T-helper 1 cell (primary cell): ENCODE results near the gene CCDC60.

ENCODE experiments used
- DNase-seq, 5 donors: peaks; one replicate each; pipeline ENCODE4 v3.0.0-alpha.2; 2012 to 2020
- total RNA-seq, 4 donors: gene quantifications; one replicate each; lab custom pipeline; 2026; lab: John Stamatoyannopoulos, UW

Gene CCDC60, protein sequence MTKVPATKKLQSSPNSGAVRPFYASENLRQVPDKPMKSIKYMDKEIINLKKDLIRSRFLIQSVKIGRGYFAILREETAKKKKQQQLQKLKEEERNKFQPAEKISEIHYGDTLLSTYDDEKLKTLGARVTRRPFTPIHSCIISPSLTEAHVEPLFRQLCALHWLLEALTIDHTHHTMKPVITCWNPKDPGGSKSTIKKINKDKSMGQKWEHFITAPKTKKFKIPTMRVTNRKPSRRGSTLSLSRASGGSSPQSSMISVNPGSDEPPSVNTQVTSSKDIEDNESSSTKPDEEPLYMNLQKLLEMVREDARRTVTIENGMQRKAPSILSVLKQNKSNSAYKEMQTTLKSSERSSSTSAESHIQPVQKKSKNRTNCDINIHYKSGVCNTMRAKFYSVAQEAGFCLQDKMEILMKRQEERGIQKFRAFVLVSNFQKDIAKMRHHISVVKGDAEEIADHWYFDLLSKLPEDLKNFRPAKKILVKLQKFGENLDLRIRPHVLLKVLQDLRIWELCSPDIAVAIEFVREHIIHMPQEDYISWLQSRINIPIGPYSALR
- total RNA-seq, result 0 reads per million in 4 donors

- no peak for DNase-seq
Observed at GRCh38 chr12:119334430-119335170, at the start of gene CCDC60. Gene CCDC60 (plus strand): TSS chr12:119334729. CDS start chr12:119335177, 448 bp downstream.

DNA sequence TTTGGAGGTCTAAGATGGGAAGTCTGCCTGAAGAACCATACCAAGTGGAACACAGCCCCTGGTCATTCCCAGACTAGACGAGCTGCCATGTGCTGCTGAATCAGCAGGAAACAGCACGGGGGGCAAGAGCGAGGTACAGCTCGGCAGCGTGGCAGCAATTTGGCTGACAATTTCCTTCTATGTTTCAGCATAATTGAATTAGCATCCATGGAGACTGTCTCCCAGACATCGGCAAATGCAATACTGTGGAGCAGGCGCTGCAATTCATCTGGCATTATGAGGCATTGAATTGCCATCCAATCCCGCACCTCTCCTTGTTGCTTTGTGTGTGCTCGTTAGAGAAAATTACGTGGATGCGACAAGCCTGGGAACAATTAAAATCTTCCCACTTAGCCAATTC lies 46.0 kb upstream of the CCDC60 start:
- DNase-seq, result no peak

DNA sequence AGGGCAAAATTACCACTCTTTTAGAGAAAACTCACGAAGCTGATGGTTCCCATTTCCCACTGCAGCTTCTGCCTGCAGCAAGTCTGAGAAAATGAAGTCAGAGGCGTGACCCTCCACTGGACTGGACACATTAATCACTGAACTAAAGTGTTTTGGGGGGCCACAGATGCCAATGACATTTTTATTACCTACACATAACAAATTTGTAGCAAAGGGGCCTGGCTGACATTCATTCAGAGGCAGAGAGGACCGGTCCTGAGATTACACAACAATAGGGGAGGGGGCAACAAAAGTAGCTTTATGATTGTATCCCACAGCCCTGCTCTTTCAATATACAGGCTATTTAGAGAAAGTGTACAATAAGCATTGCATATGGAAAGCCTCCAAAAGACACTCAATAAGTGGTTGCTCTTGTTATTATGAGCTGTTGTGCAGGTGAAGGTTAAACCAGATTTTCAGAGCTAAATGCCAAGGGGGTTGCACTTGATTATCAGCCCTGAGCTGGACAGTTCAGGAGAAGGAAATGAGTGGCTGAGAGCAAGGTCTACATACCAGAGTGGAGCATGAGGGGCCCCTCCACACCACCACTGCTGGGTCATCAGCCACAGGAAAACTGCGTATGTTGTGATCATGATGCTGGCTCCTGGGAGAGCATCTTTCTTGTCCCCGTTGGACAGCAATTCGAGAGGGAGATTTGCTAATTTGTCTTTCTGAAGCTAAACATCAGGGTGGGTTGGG lies 41.5 kb upstream of the CCDC60 start:
- no peak for DNase-seq

DNA sequence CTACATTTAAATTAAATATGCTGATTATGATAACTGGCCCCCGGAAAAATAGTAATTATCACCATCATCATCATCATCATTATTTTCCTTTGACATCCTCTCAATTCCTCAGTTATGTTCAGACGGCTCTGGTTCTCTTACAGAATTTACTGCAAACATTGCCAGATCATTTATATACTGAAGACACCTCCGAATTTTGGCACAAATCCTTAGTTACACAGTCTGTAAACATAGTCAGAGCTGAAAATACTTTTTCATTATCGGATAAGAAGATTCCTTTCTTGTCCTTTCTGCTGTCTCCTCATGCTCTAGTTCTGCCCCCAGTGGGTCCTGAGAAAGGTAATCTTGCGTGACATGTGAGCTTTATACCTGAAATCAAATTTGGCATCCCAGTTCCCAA lies 40.3 kb upstream of the CCDC60 start:
- no peak for DNase-seq

DNA sequence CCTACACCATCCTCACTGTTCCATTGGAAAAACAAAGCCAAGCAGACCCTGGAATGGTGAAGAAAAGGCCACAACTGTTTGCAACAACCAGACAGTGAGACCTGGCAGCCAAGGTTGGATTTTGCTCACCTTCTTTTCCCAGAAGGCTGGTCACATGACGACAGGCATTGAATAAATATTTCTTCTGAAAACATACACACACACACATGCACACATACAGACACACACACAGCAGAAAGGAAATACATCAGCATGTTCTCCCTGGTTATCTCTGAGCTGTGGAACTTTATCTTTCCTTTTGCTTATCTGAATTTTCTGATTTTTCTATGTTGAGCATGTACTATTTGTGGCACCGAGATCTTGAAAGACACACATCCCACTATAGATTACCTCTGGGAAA lies 38.0 kb upstream of the CCDC60 start:
- DNase-seq, result no peak

GRCh38 chr12:119299130-119299529 lies 35.4 kb upstream of the CCDC60 start:
- no peak for DNase-seq

DNA sequence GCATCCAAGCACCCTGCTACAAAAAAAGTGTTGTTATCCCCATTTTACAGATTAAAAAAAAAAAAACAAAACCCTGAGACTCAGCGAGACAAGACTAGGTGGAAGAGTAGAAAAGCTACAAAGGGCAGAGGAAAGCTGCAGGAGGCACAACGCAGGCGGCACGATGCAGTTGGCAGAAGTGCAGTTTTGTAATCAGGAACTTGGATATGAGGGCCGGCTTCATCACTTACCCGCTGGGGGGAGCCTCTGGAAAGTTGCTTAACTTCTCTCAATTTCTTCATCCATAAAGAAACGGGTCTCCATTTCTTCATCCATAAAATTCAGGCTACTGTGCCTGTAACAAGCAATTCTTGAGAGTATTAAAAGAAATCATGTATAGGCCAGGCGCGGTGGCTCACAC lies 33.1 kb upstream of the CCDC60 start:
- no peak for DNase-seq

DNA sequence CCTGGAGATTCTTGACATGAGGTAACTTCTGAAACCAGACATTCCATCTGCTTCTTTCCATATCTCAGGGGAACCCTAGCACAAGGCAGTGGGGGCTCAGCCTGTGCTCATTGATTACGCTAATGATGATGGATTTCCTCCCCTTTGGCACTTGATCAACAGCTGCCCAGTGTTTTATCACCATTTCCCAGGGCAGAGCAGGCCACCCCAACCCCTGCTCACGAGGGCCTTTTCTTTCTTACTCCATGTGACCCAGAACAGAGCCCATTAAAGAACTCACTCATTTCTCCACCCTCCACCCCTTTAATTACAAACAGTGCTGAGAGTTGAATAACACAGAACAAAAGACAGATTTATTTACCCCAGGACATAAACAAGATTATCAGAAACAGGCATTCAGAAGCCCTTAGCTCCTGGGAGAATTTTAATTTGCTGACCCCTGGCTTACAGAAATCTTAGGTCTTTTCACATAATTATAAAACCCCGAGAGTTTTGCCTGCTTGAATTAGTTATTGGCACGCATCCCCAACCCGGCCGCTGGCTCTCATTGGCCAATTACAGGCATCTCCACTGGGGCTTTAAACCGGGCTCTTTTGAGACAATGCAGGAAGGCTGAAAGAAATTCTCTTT lies 32.0 kb upstream of the CCDC60 start:
- DNase-seq, result no peak

GRCh38 chr12:119306593-119306992 lies 27.9 kb upstream of the CCDC60 start:
- no peak for DNase-seq

DNA sequence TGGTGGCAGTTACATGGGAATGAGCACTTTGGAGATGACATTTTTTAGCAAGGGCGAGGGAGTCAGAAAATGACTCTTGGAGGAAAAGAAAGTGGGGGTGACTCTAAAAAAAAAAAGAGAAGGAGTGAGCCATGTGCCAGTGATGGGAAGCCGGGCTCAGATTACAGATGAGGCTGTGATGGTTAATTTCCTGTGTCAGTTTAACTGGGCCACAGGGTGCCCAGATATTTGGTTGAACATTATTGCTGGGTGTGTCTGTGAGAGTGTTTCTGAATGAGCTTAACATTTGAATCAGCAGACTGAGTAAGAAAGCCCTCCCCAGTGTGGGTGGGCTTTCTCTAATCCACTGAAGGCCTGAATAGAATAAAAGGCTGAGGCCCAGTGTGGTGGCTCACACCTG lies 26.8 kb upstream of the CCDC60 start:
- DNase-seq, result no peak

DNA sequence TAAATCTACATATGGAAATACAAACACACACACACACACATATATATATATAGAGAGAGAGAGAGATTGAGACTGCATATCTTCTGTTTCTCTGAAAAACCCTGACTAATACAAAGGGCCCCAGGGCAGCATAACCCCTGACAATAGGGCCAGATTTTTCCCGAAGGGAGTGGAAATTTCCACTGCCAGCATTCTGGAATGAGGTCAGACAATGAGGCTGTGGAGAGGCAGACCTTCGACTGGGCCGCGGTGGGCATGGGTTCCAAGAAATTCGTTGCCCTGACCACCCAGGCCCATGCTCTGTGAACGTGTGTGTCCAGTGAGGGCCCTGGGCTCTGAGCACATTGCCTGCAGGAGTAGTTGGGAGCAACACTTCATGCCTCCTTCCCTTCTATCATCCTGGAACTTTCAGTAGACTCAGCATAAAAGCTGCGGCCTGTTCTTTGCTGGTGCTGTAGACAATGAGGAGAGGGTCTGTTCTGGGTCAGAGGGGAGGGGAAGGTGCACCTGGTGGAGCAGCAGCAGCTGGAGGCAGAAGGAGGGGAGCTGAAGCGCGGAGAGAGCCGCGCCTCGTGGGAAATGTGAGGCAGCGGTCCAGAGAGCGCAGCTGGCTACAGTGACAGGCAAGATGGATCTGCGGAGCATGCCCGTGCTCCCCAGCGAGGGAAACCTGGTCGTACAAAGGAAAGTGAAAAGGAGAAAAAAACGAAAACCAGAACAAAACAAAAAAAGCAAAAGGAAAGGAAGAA lies 25.6 kb upstream of the CCDC60 start:
- no peak for DNase-seq

DNA sequence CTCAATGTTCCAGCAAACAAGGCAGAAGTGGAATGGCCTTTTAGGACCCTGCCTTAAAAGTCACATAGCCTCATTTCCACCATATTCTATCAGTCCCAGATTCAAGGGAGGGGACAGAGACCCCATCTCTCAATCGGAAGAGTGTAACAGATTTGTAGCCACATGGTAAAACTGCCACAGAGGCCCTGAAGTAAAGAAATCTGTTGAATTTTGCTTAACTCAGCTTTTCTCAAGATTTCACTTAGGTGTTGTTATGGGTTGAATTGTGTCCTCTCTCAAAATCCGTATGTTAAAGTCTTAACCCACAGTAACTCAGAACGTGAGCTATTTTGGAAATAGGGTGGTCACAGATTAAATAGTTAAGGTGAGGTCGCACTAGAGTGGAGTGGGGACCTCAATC lies 22.7 kb upstream of the CCDC60 start:
- no peak for DNase-seq

GRCh38 chr12:119312904-119313303 lies 21.6 kb upstream of the CCDC60 start:
- no peak for DNase-seq

DNA sequence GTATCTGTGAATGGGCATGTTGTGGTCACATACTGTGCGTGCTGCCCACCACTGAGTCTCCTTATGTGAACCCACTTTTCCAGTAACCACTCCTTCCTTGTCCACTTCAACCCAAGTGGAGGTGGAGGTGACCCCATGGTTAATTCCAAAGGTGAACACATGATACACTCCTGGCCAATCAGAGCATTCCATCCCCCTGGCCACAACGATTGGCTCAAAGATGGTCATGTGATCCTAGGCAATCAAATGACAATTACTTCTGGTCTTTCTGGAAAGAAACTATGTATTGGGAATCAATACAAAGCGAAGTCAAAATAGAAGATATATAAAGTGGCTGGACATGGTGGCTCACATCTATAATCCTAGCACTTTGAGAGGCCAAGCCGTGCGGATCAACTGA lies 20.2 kb upstream of the CCDC60 start:
- no peak for DNase-seq

- DNase-seq, result no peak
Observed at GRCh38 chr12:119319638-119320037, 14.9 kb upstream of the CCDC60 start.

DNA sequence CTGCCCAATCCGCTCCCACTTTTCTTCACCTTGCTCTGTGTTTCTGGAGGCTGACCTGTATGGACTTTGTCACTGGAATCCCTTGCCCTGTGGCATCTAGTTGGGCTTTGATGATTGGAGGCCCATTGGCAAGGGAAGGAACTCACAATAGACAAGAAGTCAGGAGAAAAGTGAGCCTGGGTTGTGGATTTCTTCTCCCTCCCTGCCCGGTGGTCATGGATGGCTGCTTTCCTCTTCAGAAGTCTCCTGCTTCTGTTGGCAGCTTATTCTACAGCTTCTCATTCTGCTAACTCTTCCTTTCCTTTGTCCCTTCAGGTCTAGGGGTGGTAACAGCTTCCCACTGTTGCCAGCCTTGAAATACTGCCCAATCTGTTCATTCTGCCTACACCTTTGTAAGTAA lies 13.9 kb upstream of the CCDC60 start:
- DNase-seq, result no peak

DNA sequence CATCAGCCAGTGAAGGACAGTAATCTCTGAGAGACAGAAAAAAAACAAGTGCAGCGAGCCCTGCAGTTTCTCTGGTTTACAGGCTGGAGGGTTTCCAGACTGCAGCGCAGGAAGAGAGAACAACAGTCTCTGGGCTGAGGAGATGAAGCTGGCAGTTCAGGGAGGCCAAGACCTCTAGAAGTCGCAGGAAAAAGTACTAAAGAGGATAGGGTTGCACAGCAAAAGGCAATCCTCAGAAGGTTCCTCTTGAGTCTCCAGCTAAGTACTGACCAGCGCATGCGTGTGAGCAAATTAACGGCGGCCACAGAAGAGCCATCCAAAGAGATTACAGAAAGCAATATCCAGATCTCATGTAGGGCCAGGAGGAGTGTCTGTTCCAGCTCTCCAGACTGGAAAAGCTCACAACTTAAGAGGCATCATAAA lies 12.2 kb upstream of the CCDC60 start:
- no peak for DNase-seq

- DNase-seq, result no peak
Observed at GRCh38 chr12:119325813-119326212, 8.7 kb upstream of the CCDC60 start.

- DNase-seq, result no peak
Observed at GRCh38 chr12:119326341-119326740, 8.2 kb upstream of the CCDC60 start.

- no peak for DNase-seq
Observed at GRCh38 chr12:119327471-119327870, 7.1 kb upstream of the CCDC60 start.

DNA sequence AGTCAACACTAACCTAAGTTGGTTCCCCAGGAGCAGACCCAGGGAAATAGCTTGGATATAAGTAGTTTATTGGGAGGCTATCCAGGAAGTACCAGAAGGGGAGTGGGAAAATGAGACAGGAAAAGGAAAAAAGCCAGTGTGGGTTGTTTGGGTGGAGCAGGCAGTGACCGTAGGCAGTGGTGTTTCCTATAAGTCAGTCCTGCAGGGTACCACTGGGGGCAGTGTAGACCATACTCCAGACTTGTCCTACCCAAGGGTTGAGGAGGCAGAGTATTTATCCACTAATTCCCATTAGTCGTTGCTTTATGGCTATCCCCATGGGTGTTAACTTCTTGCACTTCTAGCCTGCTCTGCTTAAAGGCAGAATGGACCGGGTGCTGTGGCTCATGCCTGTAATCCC lies 6.4 kb upstream of the CCDC60 start:
- no peak for DNase-seq
